ENCODE data around the gene RINT1.
A peak's percentile ranks its signal among the peaks of the same experiment; 100 is the strongest.
"Not testable (repeated sequence)": the region's sequence is repeated elsewhere in the genome, so short reads cannot be mapped to it uniquely, and the experiment has no call there.

Gene RINT1

DNA sequence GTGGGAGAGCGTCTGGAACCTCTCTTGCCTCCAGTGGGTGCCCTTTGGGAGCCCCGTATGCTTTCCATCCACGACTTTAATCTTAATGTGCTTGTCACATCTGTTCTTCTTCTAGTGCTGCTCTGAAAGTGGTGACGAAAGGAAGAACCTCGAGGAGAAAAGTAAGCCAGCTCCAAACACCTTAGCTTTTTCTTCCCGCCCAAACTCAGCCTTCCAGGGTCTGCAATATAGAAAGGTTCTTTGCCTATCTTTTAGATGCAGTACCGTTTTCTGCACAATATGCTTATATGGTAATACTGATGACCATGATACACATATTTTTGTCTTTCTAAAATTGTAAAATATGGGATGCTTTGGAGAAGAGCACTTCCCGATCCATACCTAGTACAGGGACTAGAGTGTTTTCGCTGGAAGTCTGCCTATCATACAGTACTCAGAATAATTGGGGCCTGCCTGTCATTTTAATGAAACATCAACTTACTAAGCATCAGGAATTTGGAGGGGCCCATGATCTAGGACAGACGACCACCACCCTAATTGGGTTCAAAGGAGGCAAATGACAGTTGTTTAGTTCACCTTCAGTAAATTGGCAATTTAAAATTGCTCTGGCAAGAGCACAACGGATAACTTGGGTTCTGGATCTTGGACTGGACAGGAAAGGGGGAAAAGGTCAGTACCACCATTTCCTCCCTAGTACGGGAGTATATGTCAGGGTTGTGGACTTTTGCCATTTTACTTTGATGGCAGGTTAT lies 884 bp downstream of the RINT1 start:
- no peak for DNase-seq (ENCODE audit: low read depth)

DNA sequence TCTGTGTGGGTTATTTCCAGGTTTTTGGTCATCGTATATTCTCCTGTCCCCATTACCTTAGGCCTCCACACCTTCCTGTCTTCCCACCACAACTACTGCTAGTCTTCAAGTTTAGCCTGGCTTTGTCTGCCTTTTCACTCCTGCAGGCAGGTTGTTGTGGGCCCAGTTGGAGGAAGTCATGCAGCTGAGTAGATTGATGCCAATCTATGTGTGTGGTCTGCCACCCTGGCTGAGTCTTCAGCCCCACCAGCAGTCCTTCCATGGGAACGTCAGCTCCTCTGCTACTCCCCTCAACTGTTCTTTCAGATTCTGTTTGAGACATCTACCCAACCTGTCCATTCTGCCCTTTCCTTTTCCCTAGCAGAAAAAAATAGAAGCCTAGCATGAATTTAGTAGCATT lies 6.3 kb downstream of the RINT1 start:
- DNase-seq (ENCODE audit: low read depth): no peak

DNA sequence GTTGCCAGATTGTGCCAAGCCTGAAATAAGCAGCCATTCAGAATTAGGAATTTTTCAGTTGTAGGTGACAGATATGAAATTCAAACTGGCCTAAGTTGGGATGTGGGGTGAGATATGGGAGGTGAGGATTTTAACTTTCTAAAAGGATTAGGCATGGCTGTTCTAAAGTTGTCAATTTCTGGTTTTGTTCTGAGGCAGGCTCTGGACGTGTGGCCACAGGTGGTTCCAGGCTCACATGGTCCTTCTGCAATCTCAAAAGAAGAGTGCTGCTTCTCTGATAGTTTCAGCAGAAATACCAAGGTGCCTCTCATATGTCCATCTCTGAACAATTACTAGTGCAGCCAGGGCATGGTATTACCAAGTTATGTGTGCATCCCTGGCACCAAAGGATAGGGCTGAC lies 27.9 kb downstream of the RINT1 start:
- no peak for DNase-seq (ENCODE audit: low read depth)

- no peak for DNase-seq (ENCODE audit: low read depth)
Measured at GRCh38 chr7:105565190-105565589, 33.2 kb downstream of the RINT1 start.

DNA sequence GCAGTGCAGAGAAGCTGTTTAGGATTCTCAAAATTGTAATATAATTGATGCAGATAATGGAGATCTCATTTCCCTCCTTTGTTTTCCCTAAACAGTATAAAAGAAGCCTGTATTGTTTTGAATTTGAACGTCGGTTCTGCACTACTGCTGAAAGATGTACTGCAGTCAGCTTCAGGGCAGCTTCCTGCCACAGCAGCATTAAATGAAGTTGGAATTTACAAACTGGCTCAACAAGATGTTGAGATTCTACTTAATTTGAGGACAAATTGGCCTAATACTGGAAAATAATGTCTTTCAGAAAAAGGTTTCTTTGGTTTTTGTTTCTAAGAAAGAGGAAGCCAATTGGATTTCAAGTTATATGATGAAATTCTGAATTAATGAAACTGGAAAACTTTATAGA lies 35.0 kb downstream of the RINT1 start:
- no peak for DNase-seq (ENCODE audit: low read depth)

DNA sequence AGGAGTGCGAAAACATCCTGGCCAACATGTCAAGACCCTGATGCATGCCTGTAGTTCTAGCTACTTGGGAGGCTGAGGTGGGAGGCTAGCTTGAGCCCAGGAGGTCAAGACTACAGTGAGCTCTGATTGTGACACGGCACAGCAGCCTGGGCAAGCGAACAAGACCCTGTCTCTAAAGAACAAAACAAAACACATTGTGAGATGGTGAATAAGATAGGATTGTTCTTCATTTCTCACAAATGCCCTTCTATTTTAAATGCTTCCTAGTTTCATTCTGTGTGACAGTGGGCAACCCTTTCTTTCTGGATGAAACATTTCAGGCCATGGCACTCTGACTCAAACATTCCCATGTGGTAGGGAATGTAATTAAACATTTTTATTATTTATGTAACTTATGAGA lies 35.8 kb downstream of the RINT1 start:
- DNase-seq (ENCODE audit: low read depth): no peak

GRCh38 chr7:105571891-105572290 lies 39.9 kb downstream of the RINT1 start:
- no peak for DNase-seq (ENCODE audit: low read depth)

DNA sequence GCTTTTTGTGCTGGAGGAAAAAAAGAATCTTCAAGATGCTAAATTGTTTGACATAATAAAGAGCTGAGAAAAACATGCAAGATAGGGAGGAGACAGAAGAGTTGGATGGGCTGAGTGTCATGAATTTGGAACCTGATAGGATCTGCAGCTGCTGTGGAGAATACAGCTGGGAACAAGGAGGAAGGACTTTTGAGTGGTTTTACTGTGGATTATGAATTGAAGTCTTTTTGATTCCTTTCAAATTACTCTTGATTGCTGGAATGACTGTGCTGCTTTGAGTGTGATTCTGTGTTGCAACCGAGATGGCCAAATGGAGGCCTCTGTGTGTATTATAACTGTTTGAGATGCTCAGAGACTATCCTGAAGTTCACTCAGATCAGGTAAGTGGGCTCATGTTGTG lies 45.2 kb downstream of the RINT1 start:
- DNase-seq (ENCODE audit: low read depth): no peak

GRCh38 chr7:105578496-105578895 lies 46.5 kb downstream of the RINT1 start:
- no peak for DNase-seq (ENCODE audit: low read depth)

DNA sequence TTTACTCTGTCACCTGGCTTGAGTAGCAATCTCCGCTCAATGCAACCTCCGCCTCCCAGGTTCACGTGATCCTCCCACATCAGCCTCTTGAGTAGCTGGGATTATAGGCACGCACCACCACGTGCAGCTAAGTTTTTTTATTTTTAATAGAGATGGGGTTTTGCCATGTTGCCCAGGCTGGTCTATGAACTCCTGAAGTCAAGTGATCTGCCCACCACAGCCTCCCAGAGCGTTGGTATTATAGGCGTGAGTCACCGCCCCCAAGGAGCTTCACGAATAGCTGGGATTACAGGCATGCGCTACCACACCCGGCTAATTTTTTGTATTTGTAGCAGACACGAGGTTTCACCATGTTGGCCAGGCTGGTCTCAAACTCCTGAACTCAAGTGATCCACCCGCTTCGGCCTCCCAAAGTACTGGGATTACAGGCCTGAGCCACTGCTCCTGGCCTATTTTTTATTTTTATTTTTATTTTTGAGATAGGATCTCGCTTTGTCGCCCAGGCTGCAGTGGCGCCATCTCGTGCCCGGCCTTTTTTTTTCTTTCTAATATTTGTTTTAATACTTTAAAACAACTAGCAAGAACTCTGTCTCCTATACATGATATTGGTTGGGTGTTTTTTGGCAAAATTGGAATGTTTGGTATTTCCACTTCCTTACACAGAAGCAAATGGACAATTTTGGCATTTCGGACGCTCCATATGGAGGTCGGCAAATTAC lies 48.2 kb downstream of the RINT1 start:
- no peak for DNase-seq (ENCODE audit: low read depth)

DNA sequence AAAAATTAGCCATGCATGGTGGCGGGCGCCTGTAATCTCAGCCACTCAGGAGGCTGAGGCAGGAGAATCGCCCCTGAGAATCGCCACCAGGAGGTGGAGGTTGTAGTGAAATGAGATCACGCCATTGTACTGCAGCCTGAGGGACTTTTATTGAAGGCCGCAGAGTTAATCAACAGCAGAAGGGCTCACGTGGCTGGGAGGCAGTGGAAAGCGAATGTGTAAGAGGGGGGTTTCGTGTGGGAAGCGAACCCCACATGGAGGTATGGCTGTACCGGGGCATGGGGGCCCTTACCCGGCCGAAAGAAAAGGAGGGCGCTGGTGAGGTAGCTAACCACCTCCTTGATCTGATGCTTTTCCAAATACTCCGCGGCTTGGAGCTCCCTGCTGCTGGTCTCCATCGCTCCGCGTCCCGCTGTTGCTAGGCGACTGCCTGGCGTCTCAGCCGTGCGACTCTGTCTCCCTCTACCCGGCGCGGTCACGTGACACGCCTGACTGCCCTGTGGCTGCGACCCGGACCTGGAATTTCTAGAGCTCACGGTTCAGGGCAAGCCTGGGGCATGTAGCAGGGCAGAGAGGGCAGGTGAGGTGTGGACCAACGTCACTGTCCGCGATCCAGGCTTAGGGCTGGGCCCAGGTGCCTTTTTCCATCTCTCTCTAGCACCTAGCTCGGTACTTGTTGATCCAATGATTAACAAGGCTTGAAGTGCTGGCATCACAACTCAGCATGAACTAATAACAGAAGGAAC lies 49.2 kb downstream of the RINT1 start, which contains the start of gene EFCAB10:
Gene EFCAB10 (minus strand): TSS at position 428 of the 746 bp plus-strand sequence. CDS start 30 bp downstream, at position 398.
- DNase-seq (ENCODE audit: low read depth): no peak

DNA sequence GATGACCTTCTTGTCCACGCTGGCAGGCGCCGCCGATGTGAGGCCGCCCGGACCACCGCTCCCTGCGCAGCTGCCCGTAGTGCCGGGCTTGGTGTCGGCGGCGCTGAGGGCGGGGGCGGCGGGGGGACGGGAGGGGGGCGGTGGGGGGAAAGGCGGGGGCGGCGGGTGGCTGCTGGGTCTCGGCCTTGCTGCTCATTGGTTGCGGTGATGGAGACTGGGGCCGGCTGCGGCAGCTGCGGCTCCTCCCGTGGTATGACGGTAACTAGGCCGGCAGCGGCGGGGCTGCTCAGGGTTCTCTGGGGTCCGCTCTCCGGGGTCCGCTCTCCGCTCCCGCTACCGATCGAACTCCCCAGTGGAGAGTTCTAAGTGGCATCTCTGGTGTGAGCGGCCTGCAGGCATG lies 51.1 kb downstream of the RINT1 start:
- no peak for DNase-seq (ENCODE audit: low read depth)

DNA sequence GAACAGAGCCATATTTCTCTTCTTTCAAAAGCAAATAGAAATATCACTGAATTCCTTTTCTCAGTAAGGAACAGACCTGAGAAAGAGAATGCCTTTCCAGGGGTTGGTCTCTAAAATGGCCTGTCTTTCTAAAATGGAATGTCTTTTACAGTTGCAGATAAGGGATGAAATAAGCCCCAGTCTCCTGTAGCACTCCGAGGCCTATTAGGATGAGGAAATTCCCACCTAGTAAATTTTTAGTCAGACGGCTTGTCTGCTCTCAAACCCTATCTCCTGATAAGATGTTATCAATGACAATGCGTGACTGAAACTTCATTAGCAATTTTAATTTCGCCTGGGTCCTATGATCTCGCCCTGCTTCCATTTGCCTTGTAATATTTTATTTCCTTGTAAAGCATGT lies 52.2 kb downstream of the RINT1 start:
- DNase-seq (ENCODE audit: low read depth): no peak

- no peak for DNase-seq (ENCODE audit: low read depth)
Measured at GRCh38 chr7:105585850-105586500, 54.0 kb downstream of the RINT1 start.

DNA sequence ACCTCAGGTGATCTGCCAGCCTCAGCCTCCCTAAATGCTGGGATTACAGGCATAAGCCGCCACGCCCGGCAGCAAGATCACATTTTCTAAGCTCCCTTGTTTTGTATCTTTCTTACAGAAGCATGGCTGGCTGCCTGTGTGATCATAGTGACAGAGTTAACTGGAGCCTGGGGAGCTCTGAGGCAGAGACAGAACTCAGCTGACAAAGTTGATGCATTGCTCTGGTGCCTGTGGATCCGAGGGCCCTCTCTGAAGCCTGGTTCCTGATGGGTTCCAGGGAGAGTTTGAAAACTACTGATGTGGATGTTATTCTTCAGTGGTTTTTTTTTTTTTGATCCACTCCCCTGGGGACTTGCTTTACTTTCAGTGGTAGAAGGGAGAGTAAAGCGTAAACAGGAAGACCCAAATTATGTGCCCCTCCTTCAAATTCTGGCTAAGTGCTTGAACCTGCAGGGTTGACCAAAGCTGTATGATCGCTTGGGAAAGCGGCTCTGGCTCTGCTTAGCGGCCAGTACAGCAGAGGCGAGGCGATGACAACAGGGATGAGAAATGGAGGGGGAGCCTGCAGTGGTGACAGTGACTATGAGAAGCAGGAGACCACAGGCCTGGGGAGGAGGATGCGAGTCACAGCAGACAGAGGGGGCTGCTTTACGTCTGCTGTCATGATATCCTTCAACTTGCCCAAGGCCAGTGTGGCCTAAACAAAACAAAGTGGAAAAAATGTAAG lies 56.1 kb downstream of the RINT1 start:
- DNase-seq (ENCODE audit: low read depth): no peak

DNA sequence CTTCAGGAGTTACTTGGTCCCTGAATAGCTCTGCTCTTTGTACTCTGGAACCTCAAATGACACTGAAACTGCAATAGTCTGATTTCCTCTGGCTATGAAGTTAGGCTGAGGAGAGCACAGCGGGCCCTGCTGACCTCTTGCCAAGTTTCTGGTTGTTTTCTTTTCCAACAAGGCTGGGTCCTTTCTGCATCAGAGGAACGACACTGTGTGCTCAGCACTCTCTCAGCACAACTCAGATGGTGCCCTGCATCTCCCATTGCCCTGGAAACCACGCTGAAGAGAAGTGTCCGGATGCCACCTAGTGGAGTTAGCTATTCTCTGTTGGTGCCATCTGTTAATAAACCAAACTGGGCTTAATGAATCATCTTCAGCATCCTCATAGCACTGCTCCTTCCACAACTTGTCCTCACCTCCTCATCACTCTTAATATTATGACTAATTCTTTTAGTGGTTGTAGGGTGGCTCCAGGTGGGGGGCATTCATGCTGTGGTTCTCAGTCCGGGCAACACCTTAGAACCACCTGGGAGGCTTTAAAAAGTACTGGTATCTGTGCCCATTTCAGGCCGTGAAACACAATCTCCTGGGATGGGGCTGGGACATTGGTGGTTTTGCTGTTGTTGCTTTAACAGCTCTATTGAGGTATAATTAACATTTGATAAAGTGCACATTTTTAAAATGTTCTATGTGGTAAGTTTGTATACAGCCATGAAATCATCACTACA lies 57.5 kb downstream of the RINT1 start:
- peak; percentile 41 for DNase-seq (ENCODE audit: low read depth)

- no peak for DNase-seq (ENCODE audit: low read depth)
Measured at GRCh38 chr7:105590793-105591192, 58.8 kb downstream of the RINT1 start.

- DNase-seq (ENCODE audit: low read depth): no peak
Measured at GRCh38 chr7:105591522-105591921, 59.5 kb downstream of the RINT1 start.

- DNase-seq (ENCODE audit: low read depth): no peak
Measured at GRCh38 chr7:105594034-105594433, 62.0 kb downstream of the RINT1 start.

GRCh38 chr7:105596866-105597265 lies 64.9 kb downstream of the RINT1 start:
- no peak for DNase-seq (ENCODE audit: low read depth)

DNA sequence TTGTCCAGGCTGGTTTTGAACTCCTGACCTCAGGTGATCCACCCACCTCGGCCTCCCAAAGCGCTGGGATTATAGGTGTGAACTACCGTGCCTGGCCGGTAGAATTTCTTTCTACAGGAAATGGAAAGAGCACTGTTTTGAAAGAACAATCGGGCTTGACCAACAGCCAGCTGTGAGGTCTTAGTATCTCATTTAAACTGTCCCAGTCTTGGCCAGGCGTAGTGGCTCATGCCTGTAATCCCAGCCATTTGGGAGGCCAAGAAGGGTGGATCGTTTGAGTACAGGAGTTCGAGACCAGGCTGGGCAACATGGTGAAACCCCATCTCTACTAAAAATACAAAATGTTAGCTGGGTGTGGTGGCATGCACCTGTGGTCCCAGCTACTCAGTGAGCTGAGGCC lies 67.1 kb downstream of the RINT1 start:
- DNase-seq (ENCODE audit: low read depth): not testable (repeated sequence)

All from HS-5 (cell line).